Activated B cell treated with CpG ODN at 0.5 μM for 24 hours (primary cell): ENCODE results near the gene CDKL5. TPM values are rescaled to one million over a fixed set of nuclear protein-coding genes. Genes with fewer than 3 reads are reported as not detected.

Experiments
- ATAC-seq: fragments of 200-7000 bp; cut with Tn5 transposase; one replicate; pipeline ENCODE4 v1.10.0; 2021; ENCODE audit warnings: low read depth, mild to moderate bottlenecking, moderate library complexity
- CTCF ChIA-PET: fragments of 350-600 bp; sonication (Branson Sonifier 250); formaldehyde crosslinking; loops from one replicate; lab custom pipeline; 2021; ENCODE audit warnings: antibody characterized with exemption; lab: Charles Lee
- POLR2A ChIA-PET: fragments of 350-600 bp; sonication (Branson Sonifier 250); formaldehyde crosslinking; loops from one replicate; lab custom pipeline; 2021; ENCODE audit warnings: antibody characterized with exemption; lab: Charles Lee
- DNase-seq: peaks from one replicate; pipeline ENCODE4 v3.0.0; 2022
- H3K27ac Mint-ChIP-seq: one replicate; pipeline ENCODE4 v1.8.0; 2020; ENCODE audit warnings: mixed read lengths
- H3K27me3 Mint-ChIP-seq: one replicate; pipeline ENCODE4 v1.8.0; 2021; ENCODE audit warnings: mixed read lengths
- H3K36me3 Mint-ChIP-seq: one replicate; pipeline ENCODE4 v1.8.0; 2021; ENCODE audit warnings: low read depth, mixed read lengths
- H3K4me1 Mint-ChIP-seq: one replicate; pipeline ENCODE4 v1.8.0; 2021; ENCODE audit warnings: mixed read lengths
- H3K4me3 Mint-ChIP-seq: one replicate; pipeline ENCODE4 v1.8.0; 2020; ENCODE audit warnings: mild to moderate bottlenecking, mixed read lengths
- H3K9me3 Mint-ChIP-seq: one replicate; pipeline ENCODE4 v1.8.0; 2020; ENCODE audit warnings: mixed read lengths
- CTCF ChIP-seq: fragments of 200-600 bp; IDR thresholded peaks from one replicate; pipeline ENCODE4 v1.8.0; 2022; ENCODE audit warnings: antibody characterized with exemption, mild to moderate bottlenecking
- intact Hi-C: fragments of 100-400 bp; cut with micrococcal nuclease; formaldehyde crosslinking; loops from one replicate; pipeline ENCODE4 v1.15.1; 2024
- total RNA-seq: library from RNA; stranded (reverse); gene quantifications from 2 replicates; pipeline ENCODE4 v1.2.3, GENCODE V29; 2022

CDKL5 gene
- total RNA-seq, 1 donor from 2014 or later, result 3.8 TPM

GRCh38 chrX:18534949-18535348, 109.5 kb downstream of the CDKL5 start:
- ATAC-seq (no peak), DNase-seq (no peak)
- no peaks in the 10 kb centered on the region for H3K9me3 Mint-ChIP-seq
- no peak overlapping the region for H3K27ac Mint-ChIP-seq
- H3K4me1 Mint-ChIP-seq, result peaks cover 8% of the 10 kb centered on the region
- no peak overlapping the region for H3K4me3 Mint-ChIP-seq
- TF ChIP-seq CTCF, result no peak
- no peaks in the 10 kb centered on the region for H3K36me3 Mint-ChIP-seq
- intact Hi-C loops, result no loop called here
- ChIA-PET POLR2A (no interaction called here), CTCF (no interaction called here)
- H3K27me3 Mint-ChIP-seq, result no peaks in the 10 kb centered on the region

- intact Hi-C loops, result no loop called here
- no peaks in the 10 kb centered on the region for H3K27me3 Mint-ChIP-seq
These were observed 111.7 kb downstream of the CDKL5 start for GRCh38 chrX:18537068-18537467.

GRCh38 chrX:18537524-18537923, 112.1 kb downstream of the CDKL5 start:
- POLR2A ChIA-PET, result no interaction called here

More at GRCh38 chrX:18537068-18537467, 111.7 kb downstream of the CDKL5 start:
- POLR2A ChIA-PET, result no interaction called here
- Mint-ChIP-seq H3K36me3 (no peaks in the 10 kb centered on the region), H3K4me1 (peaks cover 8% of the 10 kb centered on the region), H3K9me3 (no peaks in the 10 kb centered on the region), H3K4me3 (no peak overlapping the region), H3K27ac (no peak overlapping the region)
- CTCF ChIA-PET, result no interaction called here
- DNase-seq (no peak), ATAC-seq (no peak)
- no peak for TF ChIP-seq CTCF

GRCh38 chrX:18542131-18542530, 116.7 kb downstream of the CDKL5 start:
- Mint-ChIP-seq H3K27ac (no peak overlapping the region), H3K36me3 (no peaks in the 10 kb centered on the region), H3K4me3 (no peak overlapping the region), H3K9me3 (no peaks in the 10 kb centered on the region), H3K27me3 (no peaks in the 10 kb centered on the region), H3K4me1 (peaks cover 8% of the 10 kb centered on the region)
- ATAC-seq, result no peak
- CTCF ChIA-PET, result no interaction called here
- no peak for TF ChIP-seq CTCF
- POLR2A ChIA-PET, result no interaction called here
- no peak for DNase-seq
- intact Hi-C loops, result no loop called here

More at GRCh38 chrX:18537524-18537923, 112.1 kb downstream of the CDKL5 start:
- Mint-ChIP-seq H3K27ac (no peak overlapping the region), H3K27me3 (no peaks in the 10 kb centered on the region), H3K9me3 (no peaks in the 10 kb centered on the region), H3K4me3 (no peak overlapping the region), H3K36me3 (no peaks in the 10 kb centered on the region), H3K4me1 (peaks cover 8% of the 10 kb centered on the region)
- intact Hi-C loops, result no loop called here
- DNase-seq, result no peak
- no peak for ATAC-seq
- TF ChIP-seq CTCF, result no peak
- CTCF ChIA-PET, result no interaction called here

- intact Hi-C loops, result no loop called here
- TF ChIP-seq CTCF, result no peak
- no peak for ATAC-seq
- ChIA-PET CTCF (no interaction called here), POLR2A (no interaction called here)
- Mint-ChIP-seq H3K36me3 (no peaks in the 10 kb centered on the region), H3K4me1 (peaks cover 2% of the 10 kb centered on the region), H3K27me3 (no peaks in the 10 kb centered on the region), H3K4me3 (no peak overlapping the region), H3K9me3 (no peaks in the 10 kb centered on the region), H3K27ac (no peak overlapping the region)
- DNase-seq, result no peak
These were observed 117.5 kb downstream of the CDKL5 start for GRCh38 chrX:18542905-18543304.
